B cell (primary cell): ENCODE measurements around the gene CRACR2A. TPM values are rescaled to one million over a fixed set of nuclear protein-coding genes. Genes with fewer than 3 reads are reported as not detected.

Experiments
- ATAC-seq: fragments of 200-7000 bp; cut with Tn5 transposase; one replicate; pipeline ENCODE4 v1.10.0; 2021; ENCODE audit warnings: low read depth, mild to moderate bottlenecking, moderate number of reproducible peaks, moderate library complexity
- CTCF ChIA-PET: fragments of 350-600 bp; sonication (Branson Sonifier 250); formaldehyde crosslinking; loops from one replicate; lab custom pipeline; 2021; ENCODE audit warnings: antibody characterized with exemption, inconsistent platforms; lab: Charles Lee
- POLR2A ChIA-PET: fragments of 350-600 bp; sonication (Branson Sonifier 250); formaldehyde crosslinking; loops from one replicate; lab custom pipeline; 2021; ENCODE audit warnings: antibody characterized with exemption; lab: Charles Lee
- DNase-seq: peaks from one replicate; pipeline ENCODE4 v3.0.0; 2013
- H2AFZ ChIP-seq: 2 replicates; pipeline ENCODE4 v1.6.1; 2012; ENCODE audit warnings: mild to moderate bottlenecking, low read depth, low read length; ENCODE audit not compliant: insufficient read depth, poor library complexity, severe bottlenecking
- H3K27ac ChIP-seq, 2 donors: 1 replicate in 1 of 2; 2 replicates in 1 of 2; pipeline ENCODE4 v1.5.1; 2012 to 2013; ENCODE audit warnings: low read length in 2 of 2, mild to moderate bottlenecking in 2 of 2, moderate library complexity in 1 of 2
- H3K27me3 ChIP-seq, 4 experiments: fragments of 200-600 bp in 1 of 4; sonication (generic) in 1 of 4; replicated peaks in 1 of 4; 1 replicate in 2 of 4; 2 replicates in 2 of 4; pipeline versions ENCODE4 v1.6.1 to v1.7.0; 2013 to 2016; ENCODE audit warnings: low read length in 3 of 4, mild to moderate bottlenecking in 2 of 4, mixed read lengths in 1 of 4, moderate library complexity in 1 of 4; ENCODE audit not compliant: insufficient read depth in 4 of 4, control insufficient read depth in 3 of 4; ENCODE audit errors: control extremely low read depth in 1 of 4
- H3K36me3 ChIP-seq, 2 experiments: replicated peaks in 1 of 2; 1 replicate in 1 of 2; 2 replicates in 1 of 2; pipeline versions ENCODE4 v1.6.1 to v1.7.1; 2013; ENCODE audit warnings: low read length in 1 of 2; ENCODE audit not compliant: insufficient read depth in 2 of 2, control insufficient read depth in 1 of 2; ENCODE audit errors: control extremely low read depth in 1 of 2, extremely low read depth in 1 of 2
- H3K4me1 ChIP-seq, 2 donors: fragments of 200-600 bp in 1 of 2; sonication (generic) in 1 of 2; 1 replicate in 1 of 2; 2 replicates in 1 of 2; pipeline versions ENCODE4 v1.5.1 to v1.6.1; 2013 to 2017; ENCODE audit warnings: low read length in 2 of 2; ENCODE audit not compliant: control insufficient read depth in 2 of 2, insufficient read depth in 2 of 2
- H3K4me2 ChIP-seq: replicated peaks from 2 replicates; pipeline ENCODE3; 2012; ENCODE audit warnings: mild to moderate bottlenecking, low read depth, low read length; ENCODE audit not compliant: poor library complexity, severe bottlenecking
- H3K4me3 ChIP-seq, 5 experiments: fragments of 200-600 bp in 1 of 5; sonication (generic) in 1 of 5; 1 replicate in 3 of 5; 2 replicates in 2 of 5; pipeline versions ENCODE4 v1.5.1 to v1.7.0; 2011 to 2016; ENCODE audit warnings: low read length in 4 of 5, mild to moderate bottlenecking in 4 of 5, low read depth in 2 of 5, control low read depth in 1 of 5, moderate library complexity in 1 of 5; ENCODE audit not compliant: insufficient read depth in 1 of 5; ENCODE audit errors: control extremely low read depth in 1 of 5, extremely low read depth in 1 of 5
- H3K79me2 ChIP-seq: fragments of 200-600 bp; sonication (generic); one replicate; pipeline ENCODE4 v1.6.0; 2016; ENCODE audit warnings: low read length; ENCODE audit not compliant: control insufficient read depth, insufficient read depth
- H3K9ac ChIP-seq: fragments of 200-600 bp; sonication (generic); 2 replicates; pipeline ENCODE4 v1.6.1; 2017; ENCODE audit warnings: mild to moderate bottlenecking, low read length, moderate library complexity
- H3K9me3 ChIP-seq, 3 donors: one replicate each; pipeline versions ENCODE4 v1.6.1 to v1.7.1; 2013; ENCODE audit warnings: low read length in 2 of 3; ENCODE audit not compliant: control insufficient read depth in 2 of 3, insufficient read depth in 1 of 3; ENCODE audit errors: control extremely low read depth in 1 of 3
- H4K20me1 ChIP-seq: 2 replicates; pipeline ENCODE4 v1.6.0; 2012; ENCODE audit warnings: mild to moderate bottlenecking, low read length; ENCODE audit not compliant: insufficient read depth, control insufficient read depth, poor library complexity, severe bottlenecking
- H3K27ac Mint-ChIP-seq: one replicate; pipeline ENCODE4 v1.8.0; 2021; ENCODE audit warnings: mixed read lengths
- H3K27me3 Mint-ChIP-seq: one replicate; pipeline ENCODE4 v1.8.0; 2021; ENCODE audit warnings: mixed read lengths
- H3K4me1 Mint-ChIP-seq: one replicate; pipeline ENCODE4 v1.8.0; 2021; ENCODE audit warnings: mixed read lengths
- H3K4me3 Mint-ChIP-seq: one replicate; pipeline ENCODE4 v1.8.0; 2021; ENCODE audit warnings: mixed read lengths
- H3K9me3 Mint-ChIP-seq: one replicate; pipeline ENCODE4 v1.8.0; 2022; ENCODE audit warnings: mixed read lengths; ENCODE audit not compliant: insufficient read depth
- CTCF ChIP-seq: fragments of 200-600 bp; IDR thresholded peaks from one replicate; pipeline ENCODE4 v1.8.0; 2022; ENCODE audit warnings: antibody characterized with exemption, mild to moderate bottlenecking
- EZH2 ChIP-seq: IDR thresholded peaks from 2 replicates; pipeline ENCODE4 v1.6.1; 2012; ENCODE audit warnings: borderline replicate concordance, low read depth, mild to moderate bottlenecking, moderate library complexity, low read length; ENCODE audit not compliant: insufficient read depth, poor library complexity, severe bottlenecking
- WGBS: methylation state at CpG from one replicate; pipeline ENCODE4 v1.1.5; 2013; ENCODE audit warnings: missing lambda C conversion rate; ENCODE audit not compliant: insufficient coverage; 5-methylcytosine and 5-hydroxymethylcytosine counted together
- intact Hi-C: fragments of 100-400 bp; cut with micrococcal nuclease; formaldehyde crosslinking; loops from one replicate; pipeline ENCODE4 v1.10.0; 2022
- polyA plus RNA-seq: library from polyadenylated mRNA; depleted of rRNA; stranded (reverse); fragments of >200 nt; gene quantifications from 2 replicates; pipeline ENCODE4 v1.2.3, GENCODE V29; 2012
- total RNA-seq, 2 donors: library from RNA; stranded (reverse); fragments of 120-200 nt in 1 of 2; gene quantifications; 1 replicate in 1 of 2; 2 replicates in 1 of 2; pipeline versions ENCODE4 v1.2.3 to v1.2.4, GENCODE V29; 2013 to 2022

The CRACR2A gene
- total and polyA plus RNA-seq, 2 donors (not counting 1 experiment from before 2014, with no cell fraction given), result 15.2 to 26.1 TPM

- Histone ChIP-seq H3K9me3 (no peaks in the 10 kb centered on the region), H2AFZ (no peak overlapping the region), H3K27ac (no peak overlapping the region), H3K79me2 (peaks cover 18% of the 10 kb centered on the region), H3K4me2 (no peak overlapping the region), H4K20me1 (peaks cover 21% of the 10 kb centered on the region), H3K4me3 (no peak overlapping the region), H3K4me1 (peaks cover 0 to 8% of the 10 kb centered on the region in 2 donors), H3K36me3 (peaks cover 2 to 52% of the 10 kb centered on the region in 2 experiments), H3K27me3 (no peaks in the 10 kb centered on the region), H3K9ac (no peak overlapping the region)
- H3K27me3 Mint-ChIP-seq, result no peaks in the 10 kb centered on the region
- POLR2A ChIA-PET, result no interaction called here
- no peaks in the 10 kb centered on the region for H3K9me3 Mint-ChIP-seq
- no peak overlapping the region for H3K4me3 Mint-ChIP-seq
- intact Hi-C loops, result no loop called here
- H3K27ac Mint-ChIP-seq, result no peak overlapping the region
- DNase-seq, result no peak
- no peak for ATAC-seq
- peaks cover 9% of the 10 kb centered on the region for H3K4me1 Mint-ChIP-seq
- 100% methylated on average over 3 of the region's 4 CpGs for WGBS
- TF ChIP-seq EZH2 (no peak), CTCF (no peak)
- CTCF ChIA-PET, result interaction anchor here (0.6 kb wide), 1 partner anchor 793 kb away, joined by 3 read pairs; no protein-coding TSS in a partner anchor
These were observed 20.0 kb downstream of the CRACR2A start for GRCh38 chr12:3732901-3733300.

- no peak overlapping the region for H3K4me2 ChIP-seq
- peaks cover 2 to 51% of the 10 kb centered on the region in 2 experiments for H3K36me3 ChIP-seq
- H3K9ac ChIP-seq, result no peak overlapping the region
- CTCF ChIA-PET, result no interaction called here
- no peak overlapping the region for H2AFZ ChIP-seq
- WGBS, result 100% methylated on average over 2 of the region's 6 CpGs
- H3K4me3 ChIP-seq, result no peak overlapping the region
- H3K27me3 Mint-ChIP-seq, result no peaks in the 10 kb centered on the region
- no peak for ATAC-seq
- POLR2A ChIA-PET, result no interaction called here
- peaks cover 10% of the 10 kb centered on the region for H4K20me1 ChIP-seq
- H3K27me3 ChIP-seq, result no peaks in the 10 kb centered on the region
- H3K9me3 Mint-ChIP-seq, result no peaks in the 10 kb centered on the region
- TF ChIP-seq EZH2 (no peak), CTCF (no peak)
- no peak overlapping the region for H3K27ac Mint-ChIP-seq
- H3K4me1 Mint-ChIP-seq, result peaks cover 10% of the 10 kb centered on the region
- DNase-seq, result no peak
- intact Hi-C loops, result no loop called here
- no peaks in the 10 kb centered on the region for H3K9me3 ChIP-seq
- H3K4me1 ChIP-seq, result peaks cover 0 to 8% of the 10 kb centered on the region in 2 donors
- H3K27ac ChIP-seq, result no peak overlapping the region
- H3K4me3 Mint-ChIP-seq, result no peak overlapping the region
- peaks cover 15% of the 10 kb centered on the region for H3K79me2 ChIP-seq
These were observed 22.8 kb downstream of the CRACR2A start for GRCh38 chr12:3730111-3730510.
